Breast epithelium (tissue), 4 donors: ENCODE data around the gene NOD2. TPM values are rescaled to one million over a fixed set of nuclear protein-coding genes. Genes with fewer than 3 reads are reported as not detected.

Experiments
- DNase-seq, 2 donors: peaks; one replicate each; pipeline ENCODE4 v3.0.0-alpha.2; 2019; ENCODE audit warnings: low spot score in 2 of 2
- H3K27ac ChIP-seq, 2 donors: fragments of 200-600 bp; sonication (generic) in 1 of 2; one replicate each; pipeline ENCODE4 v1.5.1; 2016 to 2019; ENCODE audit warnings: mild to moderate bottlenecking in 1 of 2
- H3K27me3 ChIP-seq, 2 donors: fragments of 200-600 bp; sonication (generic) in 1 of 2; one replicate each; pipeline versions ENCODE4 v1.5.1 to v1.6.0; 2017 to 2019; ENCODE audit warnings: control low read depth in 1 of 2, mild to moderate bottlenecking in 1 of 2
- H3K36me3 ChIP-seq: fragments of 200-600 bp; one replicate; pipeline ENCODE4 v1.5.1; 2019
- H3K4me1 ChIP-seq, 2 donors: fragments of 200-600 bp; sonication (generic); one replicate each; pipeline ENCODE4 v1.5.1; 2016 to 2019; ENCODE audit warnings: control low read depth in 1 of 2
- H3K4me3 ChIP-seq, 3 donors: fragments of 200-600 bp; sonication (generic); 1 replicate in 2 of 3; 2 replicates in 1 of 3; pipeline ENCODE4 v1.5.1; 2016 to 2019; ENCODE audit warnings: mild to moderate bottlenecking in 3 of 3, moderate library complexity in 2 of 3
- H3K9me3 ChIP-seq, 2 donors: fragments of 200-600 bp; sonication (generic) in 1 of 2; one replicate each; pipeline ENCODE4 v1.5.1; 2016 to 2019; ENCODE audit warnings: control low read depth in 1 of 2
- CTCF ChIP-seq, 3 donors: fragments of 450-650 bp; IDR thresholded peaks; one replicate each; pipeline ENCODE4 v1.5.1; 2016 to 2017; ENCODE audit warnings: antibody characterized with exemption in 3 of 3, mild to moderate bottlenecking in 3 of 3, moderate library complexity in 3 of 3
- POLR2A ChIP-seq: fragments of 450-650 bp; IDR thresholded peaks from one replicate; pipeline ENCODE4 v1.6.1; 2016; ENCODE audit warnings: antibody characterized with exemption, mild to moderate bottlenecking, moderate library complexity
- POLR2AphosphoS5 ChIP-seq, 3 donors: sonication (generic); formaldehyde crosslinking; IDR thresholded peaks; one replicate each; pipeline ENCODE4 v1.6.1; 2017; ENCODE audit warnings: antibody characterized with exemption in 3 of 3
- intact Hi-C: fragments of 100-400 bp; cut with DNase I; formaldehyde crosslinking; loops from one replicate; pipeline ENCODE4 v1.15.1; 2023; ENCODE audit warnings: low total_unique reads
- total RNA-seq, 3 donors: library from RNA; depleted of rRNA; stranded (reverse); fragments of >200 nt; gene quantifications; one replicate each; pipeline ENCODE4 v1.1.0, GENCODE V29; 2016

The NOD2 gene
- total RNA-seq, 3 donors from 2014 or later, result 2.6 to 4.9 (median 3.8) TPM

GRCh38 chr16:50765260-50765659, 71.9 kb downstream of the NOD2 start:
- TF ChIP-seq CTCF (IDR thresholded peaks at IDR 0.05) (no peak), POLR2AphosphoS5 (IDR thresholded peaks at IDR 0.05) (no peak), POLR2A (no peak)
- DNase-seq, result no peak
- Histone ChIP-seq H3K27me3 (no peaks in the 10 kb centered on the region), H3K4me3 (no peak overlapping the region), H3K9me3 (peaks cover 0 to 16% of the 10 kb centered on the region in 2 donors), H3K27ac (no peak overlapping the region), H3K4me1 (no peaks in the 10 kb centered on the region), H3K36me3 (peaks cover 5% of the 10 kb centered on the region)
- intact Hi-C loops, result no loop called here

DNA sequence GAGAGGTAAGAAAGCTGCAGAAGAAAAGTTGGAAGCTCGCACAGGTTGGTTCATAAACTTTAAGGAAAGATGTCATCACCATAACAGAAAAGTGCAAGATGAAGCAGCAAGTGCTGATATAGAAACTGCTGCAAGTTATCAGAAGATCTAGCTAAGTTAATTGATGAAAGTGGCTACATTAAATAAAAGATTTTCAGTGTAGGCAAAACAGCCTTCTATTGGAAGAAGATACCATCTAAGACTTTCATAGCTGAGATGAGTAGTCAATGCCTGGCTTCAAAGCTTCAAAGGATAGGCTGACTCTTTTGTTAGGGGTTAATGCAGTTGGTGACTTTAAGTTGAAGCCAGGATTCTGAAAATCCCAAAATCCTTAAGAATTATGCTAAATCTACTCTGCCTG, 72.5 kb downstream of the NOD2 start:
- Histone ChIP-seq H3K36me3 (no peaks in the 10 kb centered on the region), H3K27ac (no peak overlapping the region), H3K4me3 (no peak overlapping the region), H3K9me3 (peaks cover 0 to 16% of the 10 kb centered on the region in 2 donors), H3K4me1 (no peaks in the 10 kb centered on the region), H3K27me3 (no peaks in the 10 kb centered on the region)
- no peak for TF ChIP-seq CTCF (IDR thresholded peaks at IDR 0.05)
- no peak for TF ChIP-seq POLR2A
- TF ChIP-seq POLR2AphosphoS5 (IDR thresholded peaks at IDR 0.05), result no peak
- intact Hi-C loops, result no loop called here
- no peak for DNase-seq

- TF ChIP-seq POLR2A (no peak), POLR2AphosphoS5 (IDR thresholded peaks at IDR 0.05) (no peak), CTCF (IDR thresholded peaks at IDR 0.05) (no peak)
- Histone ChIP-seq H3K9me3 (peaks cover 0 to 16% of the 10 kb centered on the region in 2 donors), H3K4me3 (no peak overlapping the region), H3K4me1 (no peaks in the 10 kb centered on the region), H3K27me3 (no peaks in the 10 kb centered on the region), H3K36me3 (no peaks in the 10 kb centered on the region), H3K27ac (no peak overlapping the region)
- intact Hi-C loops, result no loop called here
- no peak for DNase-seq
Observed at GRCh38 chr16:50767197-50767596, 73.8 kb downstream of the NOD2 start.

- DNase-seq, result no peak
- intact Hi-C loops, result no loop called here
- no peak overlapping the region for H3K4me3 ChIP-seq
- no peaks in the 10 kb centered on the region for H3K36me3 ChIP-seq
- no peak overlapping the region for H3K27ac ChIP-seq
- TF ChIP-seq POLR2A, result no peak
- H3K4me1 ChIP-seq, result no peaks in the 10 kb centered on the region
- H3K9me3 ChIP-seq, result peaks cover 0 to 5% of the 10 kb centered on the region in 2 donors
- no peaks in the 10 kb centered on the region for H3K27me3 ChIP-seq
Observed at GRCh38 chr16:50771366-50771765, 78.0 kb downstream of the NOD2 start.

DNA sequence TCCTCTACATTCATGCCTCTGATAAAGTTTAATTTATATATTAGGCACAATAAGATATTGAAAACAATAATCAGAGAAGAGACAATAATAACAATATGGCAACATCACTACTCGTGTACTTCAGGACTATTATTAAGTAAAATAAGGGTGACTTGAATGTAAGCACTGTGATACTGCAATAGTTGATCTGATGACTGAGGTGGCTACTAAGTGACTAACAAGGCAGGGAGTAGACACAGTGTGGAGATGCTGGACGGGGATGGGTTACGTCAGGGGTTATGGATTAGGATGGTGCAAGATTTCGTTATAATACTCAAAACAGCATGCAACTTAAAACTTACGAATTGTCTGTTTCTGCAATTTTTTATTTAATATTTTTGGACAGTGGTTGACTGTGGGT, 81.0 kb downstream of the NOD2 start:
- no peak overlapping the region for H3K27ac ChIP-seq
- H3K27me3 ChIP-seq, result no peaks in the 10 kb centered on the region
- no peaks in the 10 kb centered on the region for H3K4me1 ChIP-seq
- DNase-seq, result no peak
- no peaks in the 10 kb centered on the region for H3K36me3 ChIP-seq
- no peak overlapping the region for H3K4me3 ChIP-seq
- TF ChIP-seq POLR2A (no peak), CTCF (IDR thresholded peaks at IDR 0.05) (no peak), POLR2AphosphoS5 (IDR thresholded peaks at IDR 0.05) (no peak)
- intact Hi-C loops, result no loop called here
- H3K9me3 ChIP-seq, result no peaks in the 10 kb centered on the region

- Histone ChIP-seq H3K4me1 (no peaks in the 10 kb centered on the region), H3K27ac (no peak overlapping the region), H3K27me3 (no peaks in the 10 kb centered on the region), H3K4me3 (no peak overlapping the region), H3K9me3 (no peaks in the 10 kb centered on the region), H3K36me3 (no peaks in the 10 kb centered on the region)
- intact Hi-C loops, result no loop called here
- no peak for DNase-seq
- TF ChIP-seq POLR2AphosphoS5 (IDR thresholded peaks at IDR 0.05) (no peak), POLR2A (no peak), CTCF (IDR thresholded peaks at IDR 0.05) (no peak)
Observed at GRCh38 chr16:50774960-50775359, 81.6 kb downstream of the NOD2 start.
